AG04449 (cell line): Measurements from ENCODE around the gene PGAP6.
"Not testable (repeated sequence)": the region's sequence is repeated elsewhere in the genome, so short reads cannot be mapped to it uniquely, and the experiment has no call there.

Source experiments
- CTCF ChIA-PET: fragments of 350-600 bp; formaldehyde crosslinking; extraction: SDS; loops from one replicate; lab custom pipeline; 2021; ENCODE audit warnings: antibody characterized with exemption; lab: Yijun Ruan, JAX
- POLR2A ChIA-PET: fragments of 400-600, 350-600 bp; formaldehyde crosslinking; extraction: SDS; loops from one replicate; lab custom pipeline; 2020; ENCODE audit warnings: antibody characterized with exemption, inconsistent platforms; lab: Yijun Ruan, JAX
- DNase-seq: peaks from one replicate; pipeline ENCODE4 v3.0.0-alpha.2; 2010; ENCODE audit warnings: low read depth, low spot score
- H3K4me3 ChIP-seq: 2 replicates; pipeline ENCODE4 v1.5.1; 2011; ENCODE audit warnings: low read depth, mild to moderate bottlenecking, control low read depth, low read length
- TF ChIP-seq, protein P1 (sequence below): IDR thresholded peaks from one replicate; pipeline ENCODE4 v1.5.1; 2011; ENCODE audit warnings: mild to moderate bottlenecking, moderate library complexity, low read length, control low read depth, inconsistent platforms; ENCODE audit not compliant: insufficient read depth; ENCODE audit errors: missing control alignments

Gene PGAP6

DNA sequence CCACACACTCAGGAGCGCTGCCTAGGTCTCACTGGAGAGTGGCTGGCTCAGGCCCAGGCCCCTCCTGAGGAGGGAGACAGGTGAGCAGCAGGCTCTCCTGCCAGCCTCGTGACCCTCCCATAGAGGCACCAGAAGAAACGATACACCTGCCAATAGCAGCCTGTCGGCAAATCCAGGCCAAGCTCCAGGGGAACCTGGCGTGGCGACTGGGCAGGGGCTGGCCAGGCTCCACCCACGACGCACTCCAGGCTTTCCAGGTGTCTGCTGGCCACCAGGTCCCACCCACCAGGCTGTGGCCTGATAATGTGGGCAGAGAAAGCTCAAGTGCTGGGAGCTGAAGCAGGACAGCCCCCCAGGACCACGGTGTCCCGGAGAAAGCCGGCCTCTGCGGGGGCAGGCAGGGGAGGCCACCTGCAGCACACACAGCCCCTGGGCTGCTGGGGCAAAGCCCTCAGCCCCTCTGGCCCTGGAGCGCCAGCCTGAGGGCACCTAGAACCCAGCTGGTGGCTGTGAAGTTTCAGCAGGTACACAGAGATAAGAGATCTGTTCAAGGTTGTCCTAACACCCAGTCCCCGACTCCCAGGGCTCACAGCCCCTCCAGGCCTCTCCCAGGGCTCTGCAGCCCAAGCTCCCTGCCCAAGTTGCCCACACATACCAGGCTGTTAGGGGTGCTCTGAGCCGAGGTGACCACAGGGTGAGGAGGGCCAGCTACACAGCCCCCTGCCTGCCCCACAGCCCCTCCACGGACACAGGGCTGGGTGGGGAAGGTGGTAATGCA, 2.4 kb downstream of the PGAP6 start:
- CTCF ChIA-PET = interaction anchor here (0.9 to 1.2 kb wide), 2 partner anchors 141 to 145 kb away, joined by 3 read pairs; partner anchors contain the start of gene FAM234A
- TF ChIP-seq, protein P1, sequence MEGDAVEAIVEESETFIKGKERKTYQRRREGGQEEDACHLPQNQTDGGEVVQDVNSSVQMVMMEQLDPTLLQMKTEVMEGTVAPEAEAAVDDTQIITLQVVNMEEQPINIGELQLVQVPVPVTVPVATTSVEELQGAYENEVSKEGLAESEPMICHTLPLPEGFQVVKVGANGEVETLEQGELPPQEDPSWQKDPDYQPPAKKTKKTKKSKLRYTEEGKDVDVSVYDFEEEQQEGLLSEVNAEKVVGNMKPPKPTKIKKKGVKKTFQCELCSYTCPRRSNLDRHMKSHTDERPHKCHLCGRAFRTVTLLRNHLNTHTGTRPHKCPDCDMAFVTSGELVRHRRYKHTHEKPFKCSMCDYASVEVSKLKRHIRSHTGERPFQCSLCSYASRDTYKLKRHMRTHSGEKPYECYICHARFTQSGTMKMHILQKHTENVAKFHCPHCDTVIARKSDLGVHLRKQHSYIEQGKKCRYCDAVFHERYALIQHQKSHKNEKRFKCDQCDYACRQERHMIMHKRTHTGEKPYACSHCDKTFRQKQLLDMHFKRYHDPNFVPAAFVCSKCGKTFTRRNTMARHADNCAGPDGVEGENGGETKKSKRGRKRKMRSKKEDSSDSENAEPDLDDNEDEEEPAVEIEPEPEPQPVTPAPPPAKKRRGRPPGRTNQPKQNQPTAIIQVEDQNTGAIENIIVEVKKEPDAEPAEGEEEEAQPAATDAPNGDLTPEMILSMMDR = no peak
- POLR2A ChIA-PET = no interaction called here
- H3K4me3 ChIP-seq = no peak overlapping the region
- no peak for DNase-seq

DNA sequence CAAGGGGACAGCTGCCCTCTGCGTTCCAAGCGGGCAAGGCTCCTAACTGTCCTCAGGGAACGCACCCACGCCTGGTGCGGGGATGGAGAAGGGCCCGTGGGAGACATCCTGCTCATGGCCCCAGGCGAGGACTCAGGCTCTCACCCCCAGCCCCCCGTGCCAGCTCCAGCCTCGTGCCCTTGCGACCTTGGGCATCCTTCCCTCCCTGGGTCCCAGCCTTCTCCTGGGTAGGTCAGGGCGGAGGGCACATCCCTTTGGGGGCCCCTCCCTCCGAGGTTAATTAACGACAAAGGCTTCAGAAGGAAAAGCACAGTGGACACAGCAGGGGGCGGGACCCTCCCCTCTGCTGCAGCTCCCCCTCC, 3.0 kb downstream of the PGAP6 start:
- TF ChIP-seq, protein P1 = no peak
- POLR2A ChIA-PET = no interaction called here

DNA sequence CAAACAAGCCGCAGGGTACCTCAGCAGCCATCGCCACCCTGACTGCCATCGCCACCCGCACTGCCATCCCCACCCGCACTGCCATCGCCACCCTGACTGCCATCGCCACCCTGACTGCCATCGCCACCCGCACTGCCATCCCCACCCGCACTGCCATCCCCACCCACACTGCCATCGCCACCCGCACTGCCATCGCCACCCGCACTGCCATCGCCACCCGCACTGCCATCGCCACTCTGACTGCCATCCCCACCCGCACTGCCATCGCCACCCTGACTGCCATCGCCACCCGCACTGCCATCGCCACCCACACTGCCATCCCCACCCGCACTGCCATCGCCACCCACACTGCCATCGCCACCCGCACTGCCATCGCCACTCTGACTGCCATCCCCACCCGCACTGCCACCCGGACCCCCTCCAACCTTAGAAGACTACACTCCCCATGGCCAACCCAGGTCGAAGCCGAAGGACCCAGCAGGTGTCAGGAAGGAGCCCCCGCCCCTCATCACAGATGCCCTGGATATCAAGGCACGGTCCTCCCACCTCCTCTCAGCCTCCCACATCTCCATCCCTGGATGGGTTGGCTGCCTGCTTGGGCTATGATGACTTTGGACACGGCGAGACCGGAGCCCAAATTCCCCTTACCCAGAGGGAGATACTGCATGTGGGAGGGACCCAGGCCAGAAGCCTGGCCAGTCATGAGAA, 3.5 kb downstream of the PGAP6 start:
- CTCF ChIA-PET = interaction anchor here (1.2 kb wide), 1 partner anchor 143 kb away, joined by 3 read pairs; the partner anchor contains the start of gene FAM234A
- POLR2A ChIA-PET, DNase-seq, H3K4me3 ChIP-seq: not testable (repeated sequence)

More for the DNA sequence above, 3.0 kb downstream of the PGAP6 start:
- no peak overlapping the region for H3K4me3 ChIP-seq
- CTCF ChIA-PET = interaction anchor here (1.2 kb wide), 1 partner anchor 144 kb away, joined by 3 read pairs; the partner anchor contains the start of gene FAM234A
- no peak for DNase-seq

DNA sequence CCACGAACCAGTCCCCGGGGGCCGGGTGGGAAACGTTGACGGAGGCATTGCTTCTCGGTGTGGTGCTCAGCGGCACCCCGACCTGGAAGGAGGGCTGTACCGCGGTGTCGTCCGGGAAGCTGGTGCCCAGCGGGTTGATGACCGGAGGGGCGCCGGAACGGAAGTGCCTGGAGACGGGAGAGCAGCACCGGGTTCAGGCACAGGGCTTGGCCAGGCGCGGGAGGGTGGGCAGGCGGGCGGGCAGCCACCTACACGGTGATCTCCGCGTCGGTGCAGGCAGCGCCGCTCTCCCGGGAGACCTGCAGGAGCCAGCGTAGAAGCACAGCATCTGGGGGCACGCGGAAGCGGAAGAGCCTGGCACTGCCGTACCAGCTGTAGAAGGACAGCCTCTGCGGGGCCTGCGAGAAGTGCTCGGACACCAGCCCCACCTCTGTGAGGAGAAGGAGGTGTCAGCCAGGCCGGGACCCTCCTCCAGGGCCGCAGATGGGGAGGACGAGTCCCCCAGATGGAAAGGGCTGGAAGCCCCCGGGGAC, 4.3 kb downstream of the PGAP6 start:
- DNase-seq = no peak
- H3K4me3 ChIP-seq = no peak overlapping the region
- TF ChIP-seq, protein P1 = no peak
- CTCF ChIA-PET = no interaction called here
- POLR2A ChIA-PET = no interaction called here

DNA sequence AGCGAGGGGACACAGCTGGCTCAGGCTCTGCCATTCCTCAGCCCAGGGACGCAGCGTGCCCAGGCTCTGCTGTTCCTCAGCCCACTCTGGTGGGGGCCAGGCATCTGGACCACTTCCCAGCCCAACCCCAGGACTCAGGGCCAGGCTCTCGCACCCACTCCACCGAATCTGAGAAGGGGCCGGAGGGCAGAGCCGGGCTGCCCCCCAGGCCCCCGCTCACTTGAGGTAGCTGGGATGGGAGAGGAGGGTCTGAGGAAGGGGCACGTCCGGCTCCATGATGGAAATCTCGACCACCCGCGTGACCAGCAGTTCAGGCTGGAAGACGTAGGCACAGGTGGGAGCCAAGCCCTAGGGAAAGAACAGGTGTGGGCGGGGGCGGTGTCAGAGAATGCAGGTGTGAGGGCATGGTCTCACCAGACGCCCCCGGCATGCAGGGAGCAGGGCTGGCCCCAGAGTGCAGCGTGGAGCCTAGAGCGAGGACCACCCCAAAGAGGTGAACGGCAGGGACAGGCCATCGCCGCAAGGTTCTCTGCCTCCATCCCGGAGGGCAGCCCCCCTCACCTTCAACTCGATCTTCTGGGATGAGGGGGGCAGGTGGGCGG, 4.9 kb downstream of the PGAP6 start:
- POLR2A ChIA-PET = no interaction called here
- CTCF ChIA-PET = interaction anchor here (1.4 kb wide), 1 partner anchor 15 kb away, joined by 3 read pairs; no protein-coding TSS in a partner anchor
- no peak overlapping the region for H3K4me3 ChIP-seq
- DNase-seq = no peak
- TF ChIP-seq, protein P1 = no peak

DNA sequence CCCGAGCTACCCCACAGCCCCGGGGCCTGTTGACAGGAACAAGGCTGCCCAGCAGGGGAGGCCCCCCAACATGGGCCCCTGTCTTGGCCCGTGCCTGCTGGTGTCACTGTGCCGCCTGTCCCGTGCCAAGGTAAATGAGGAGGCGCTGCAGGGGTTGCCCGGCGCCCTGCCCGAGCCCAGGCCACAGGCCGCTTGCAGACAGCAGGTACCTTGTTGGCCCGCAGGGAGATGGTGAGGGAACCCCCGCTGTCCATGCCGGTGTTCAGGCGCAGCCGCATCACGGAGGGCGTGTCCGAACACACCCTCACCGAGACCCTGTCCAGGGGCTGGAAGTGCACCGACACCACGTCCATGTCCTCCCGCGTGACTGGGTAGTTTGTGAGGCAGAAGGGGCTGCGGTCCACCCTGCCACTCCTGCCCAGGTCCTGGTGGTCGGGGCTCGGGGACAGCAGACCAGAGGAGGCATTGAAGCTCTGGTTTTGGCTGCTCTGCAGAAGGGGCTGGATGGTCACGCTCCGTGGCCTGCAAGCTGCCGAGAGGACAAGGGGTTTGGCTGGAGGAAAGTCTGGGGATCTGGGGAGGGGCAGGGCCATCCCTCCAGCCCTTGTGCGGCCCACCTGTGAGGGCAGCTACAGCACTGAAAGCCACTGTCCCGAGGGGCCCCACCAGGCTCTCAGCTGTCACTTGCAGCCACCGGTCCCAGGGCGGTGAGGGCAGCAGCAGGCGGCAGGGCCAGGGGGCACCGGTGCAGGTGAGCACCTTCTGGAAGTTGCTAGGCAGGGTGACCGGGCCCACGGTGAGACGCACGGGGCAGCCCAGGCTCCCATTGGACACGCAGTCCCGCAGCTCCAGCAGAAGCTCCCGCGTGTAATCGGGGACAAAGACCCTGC, 5.6 kb downstream of the PGAP6 start:
- DNase-seq = no peak
- TF ChIP-seq, protein P1 = no peak
- no peak overlapping the region for H3K4me3 ChIP-seq
- CTCF ChIA-PET = interaction anchor here (1.4 kb wide), 1 partner anchor 14 kb away, joined by 3 read pairs; no protein-coding TSS in a partner anchor
- POLR2A ChIA-PET = no interaction called here
